Measurements from ENCODE around the gene FERD3L. TPM values are rescaled to one million over a fixed set of nuclear protein-coding genes. Genes with fewer than 3 reads are reported as not detected.

The FERD3L gene
- polyA plus RNA-seq, 1 donor, result not detected

DNA sequence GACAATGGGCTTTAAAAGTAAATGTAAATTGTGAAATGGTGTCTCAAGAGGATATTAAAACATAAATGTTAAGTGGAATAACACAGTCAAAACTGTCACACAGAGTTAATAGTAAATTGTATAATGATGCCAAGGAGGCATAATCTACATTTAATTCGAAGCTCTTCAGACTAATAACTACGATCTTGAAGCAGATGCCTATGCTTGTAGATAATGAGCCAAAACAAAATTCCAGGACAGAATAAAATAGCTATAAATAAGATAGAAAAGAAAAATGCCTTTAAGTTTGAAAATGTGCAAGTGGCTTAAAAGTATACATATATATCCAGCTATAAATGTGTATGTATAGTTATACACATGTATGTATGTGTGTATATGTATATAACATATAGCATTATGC, 45.3 kb downstream of the FERD3L start:
- DNase-seq, result no peak

DNA sequence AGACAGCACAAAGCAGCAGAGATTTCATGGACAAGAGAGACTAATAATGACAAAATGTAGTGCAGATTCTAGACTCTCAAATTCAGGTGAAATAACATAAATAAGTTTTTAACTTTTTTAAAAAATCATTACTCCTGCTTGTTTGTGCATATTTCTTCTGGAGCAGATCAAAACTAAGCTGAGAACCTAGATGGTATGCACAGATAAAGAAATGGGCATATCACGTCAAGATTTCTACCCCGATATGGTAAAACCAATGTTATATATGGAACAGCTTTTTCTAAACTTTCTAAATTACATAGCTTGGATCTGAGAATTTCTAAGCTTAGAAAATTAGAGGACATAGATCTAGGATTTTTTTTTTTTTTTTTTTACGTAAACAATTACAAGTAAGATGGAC, 46.0 kb downstream of the FERD3L start:
- DNase-seq, result no peak

DNA sequence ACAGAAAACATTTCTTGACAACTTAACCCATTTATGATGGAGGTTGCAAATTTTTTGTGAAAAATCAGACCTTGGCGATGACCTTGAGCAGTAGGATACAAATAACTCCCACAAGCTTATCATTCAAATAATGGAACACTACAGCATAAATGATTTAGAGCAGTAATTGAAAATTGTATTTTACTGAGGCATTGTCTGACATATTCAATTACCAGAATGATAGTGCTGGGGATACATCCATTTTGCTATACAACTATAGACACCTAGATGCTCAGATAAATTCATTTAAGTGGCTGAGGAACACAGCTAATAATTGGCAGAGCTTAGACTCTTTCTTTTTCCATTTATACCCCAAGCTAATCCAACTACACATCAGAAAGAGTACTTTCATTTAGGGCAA, 46.7 kb downstream of the FERD3L start:
- no peak for DNase-seq

DNA sequence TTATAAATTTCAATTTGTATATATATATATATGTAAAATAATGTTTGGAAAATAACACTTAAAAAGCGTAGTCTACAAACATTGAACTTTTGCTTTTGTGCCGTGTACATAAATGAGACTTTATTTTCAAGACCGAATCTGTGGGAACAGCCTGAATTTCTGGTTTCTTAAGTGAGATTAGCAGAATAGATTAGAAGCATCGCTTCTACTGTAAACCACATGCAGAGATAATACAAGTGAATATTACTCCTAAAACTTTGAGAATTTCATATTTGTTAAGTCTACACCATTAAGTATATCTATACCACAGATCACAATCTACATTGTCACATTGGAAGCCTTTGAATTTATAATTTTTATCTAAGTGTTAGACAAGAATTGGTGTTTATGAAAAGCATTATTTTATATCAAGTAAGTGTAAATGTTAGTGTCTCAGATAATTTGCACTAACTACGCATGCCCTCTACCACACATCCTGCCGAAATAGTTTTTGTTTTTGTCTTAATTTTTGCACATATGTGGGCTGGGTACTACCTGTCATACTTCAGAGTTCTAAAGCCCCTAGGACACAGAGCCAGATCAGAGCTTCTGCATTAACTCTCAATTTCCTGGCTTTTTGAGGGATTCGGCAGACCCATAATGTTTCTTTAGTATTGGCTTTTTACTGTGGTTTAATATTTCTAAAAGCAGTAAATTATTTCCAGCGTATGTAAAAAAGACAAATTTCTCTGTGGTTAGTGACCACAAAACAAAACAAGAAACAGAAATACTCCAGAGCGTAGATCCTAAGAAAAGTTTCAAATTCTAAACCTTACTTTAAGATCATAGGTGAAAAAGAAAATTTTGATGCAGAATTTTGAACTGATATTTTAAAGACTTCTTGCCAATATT, 47.8 kb downstream of the FERD3L start:
- no peak for DNase-seq

DNA sequence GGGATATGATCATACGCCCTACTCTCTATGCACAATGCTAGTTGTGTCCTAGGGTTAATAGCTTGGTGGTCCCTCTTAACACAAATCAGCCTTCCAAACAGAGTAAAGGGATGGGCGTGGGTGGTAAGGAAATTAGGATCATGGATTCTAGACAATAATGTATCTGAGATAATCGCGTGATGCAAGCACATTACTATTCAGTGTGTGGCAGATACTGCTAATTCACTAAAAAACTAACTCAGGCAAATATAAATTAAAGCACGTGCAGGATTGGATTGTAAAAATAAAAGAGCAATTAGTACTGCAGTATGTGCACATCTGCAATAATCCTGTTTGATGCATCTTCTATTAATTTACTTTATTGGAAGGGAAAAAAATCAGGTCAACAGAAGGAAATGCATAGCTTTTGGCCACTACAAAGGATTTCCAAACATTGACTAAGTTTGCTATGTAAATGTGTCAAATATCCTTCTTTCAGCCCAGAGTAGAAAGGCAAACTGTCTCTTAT, 49.8 kb downstream of the FERD3L start:
- DNase-seq, result no peak

Other genes starting within 250 kb of the FERD3L start
- 6.6 TPM for gene TWIST1, start 27.8 kb downstream of the FERD3L start, polyA plus RNA-seq (ENCODE audit: insufficient read length)